K562 (cell line): Measurements from ENCODE around the gene KIAA0513. TPM values are rescaled to one million over a fixed set of nuclear protein-coding genes. Genes with fewer than 3 reads are reported as not detected.
A peak's percentile ranks its signal among the peaks of the same experiment; 100 is the strongest.

Experiments used
- ETV1 ChIP-seq: fragments of 450-650 bp; conservative IDR thresholded peaks from 2 replicates; pipeline ENCODE4 v1.6.1; 2016; ENCODE audit warnings: missing genetic modification characterization, control low read depth, low read depth, missing compliant biosample characterization
- HMBOX1 ChIP-seq: sonication (generic); IDR thresholded peaks from 2 replicates; pipeline ENCODE4 v1.6.1; 2016
- JUND ChIP-seq, 2 experiments: IDR thresholded peaks; 2 replicates in 1 of 2; 3 replicates in 1 of 2; pipeline ENCODE4 v1.6.1; 2011; ENCODE audit warnings: borderline replicate concordance in 2 of 2, low read depth in 2 of 2, low read length in 2 of 2, improper control_type of control experiment in 1 of 2, missing biosample characterization in 1 of 2, missing genetic modification characterization in 1 of 2, missing genetic modification reagents in 1 of 2
- KAT7 ChIP-seq: sonication (generic); formaldehyde crosslinking; IDR thresholded peaks from 2 replicates; pipeline ENCODE4 v1.8.0; 2022; ENCODE audit warnings: missing genetic modification reagents, mild to moderate bottlenecking, borderline replicate concordance
- MBD2 ChIP-seq: sonication (generic); IDR thresholded peaks from 2 replicates; pipeline ENCODE4 v1.6.1; 2016; ENCODE audit warnings: low read depth, borderline replicate concordance
- MEF2D ChIP-seq: conservative IDR thresholded peaks from 2 replicates; pipeline ENCODE4 v1.6.1; 2016; ENCODE audit warnings: low read depth, missing genetic modification characterization, missing compliant biosample characterization
- NR1H2 ChIP-seq: sonication (generic); formaldehyde crosslinking; IDR thresholded peaks from 2 replicates; pipeline ENCODE4 v1.4.0; 2020; ENCODE audit warnings: mild to moderate bottlenecking, missing genetic modification reagents
- PHF20 ChIP-seq: fragments of 450-650 bp; IDR thresholded peaks from 2 replicates; pipeline ENCODE4 v1.6.1; 2018; ENCODE audit not compliant: partially characterized antibody
- RUNX1 ChIP-seq: sonication (generic); IDR thresholded peaks from 2 replicates; pipeline ENCODE4 v1.6.1; 2016; ENCODE audit warnings: antibody characterized with exemption, low read depth
- SMAD3 ChIP-seq: fragments of 450-650 bp; formaldehyde crosslinking; conservative IDR thresholded peaks from 2 replicates; pipeline ENCODE4 v1.4.0; 2020; ENCODE audit warnings: mild to moderate bottlenecking
- SMARCA5 ChIP-seq: fragments of 450-650 bp; IDR thresholded peaks from 2 replicates; pipeline ENCODE4 v1.6.1; 2016
- SP1 ChIP-seq: sonication (generic); formaldehyde crosslinking; IDR thresholded peaks from 2 replicates; pipeline ENCODE4 v1.8.1; 2022; ENCODE audit warnings: mild to moderate bottlenecking, missing genetic modification reagents
- SPI1 ChIP-seq: IDR thresholded peaks from 2 replicates; pipeline ENCODE4 v1.6.1; 2011; ENCODE audit warnings: low read depth, low read length, control low read depth, borderline replicate concordance
- U2AF1 ChIP-seq: fragments of 200-400 bp; formaldehyde crosslinking; optimal IDR thresholded peaks from 2 replicates; pipeline ENCODE3; 2017; ENCODE audit warnings: mild to moderate bottlenecking, low read depth, low read length, moderate library complexity
- WHSC1 ChIP-seq: IDR thresholded peaks from one replicate; pipeline ENCODE4 v1.6.1; 2012; ENCODE audit warnings: low read length, control low read depth, inconsistent platforms
- ZKSCAN8 ChIP-seq: fragments of 200-800 bp; sonication (Bioruptor generic); IDR thresholded peaks from 2 replicates; pipeline ENCODE4 v1.6.1; 2016; ENCODE audit warnings: missing genetic modification characterization, missing compliant biosample characterization
- ZNF277 ChIP-seq: fragments of 250-450 bp; sonication (Bioruptor Pico); IDR thresholded peaks from 2 replicates; pipeline ENCODE4 v1.8.0; 2022; ENCODE audit warnings: inconsistent platforms, mild to moderate bottlenecking, moderate library complexity, borderline replicate concordance
- polyA plus RNA-seq, 8 experiments: library from polyadenylated mRNA; depleted of rRNA in 4 of 8; stranded (reverse) in 5 of 8; unstranded in 3 of 8; fragments of >200 nt; fragmentation: Nextera tagmentation in 2 of 8; fragmentation: Illumina TruSeq in 1 of 8; extraction: Ambion mirVana in 2 of 8; extraction: Trizol in 1 of 8; gene quantifications; 2 replicates each; pipeline versions ENCODE4 v1.2.1 to v1.2.3, GENCODE V29; 2011 to 2014; ENCODE audit warnings: inconsistent platforms in 1 of 8, missing spikeins in 1 of 8
- total RNA-seq, 7 experiments: library from RNA; depleted of rRNA in 6 of 7; stranded (reverse); fragments of >200 nt in 6 of 7; fragmentation: Illumina TruSeq in 2 of 7; extraction: Trizol in 2 of 7; gene quantifications; 2 replicates each; pipeline versions ENCODE4 v1.2.1 to v1.2.3, GENCODE V29; 2011 to 2021; ENCODE audit warnings: low replicate concordance in 1 of 7
- TF ChIP-seq, protein P1 (sequence below): fragments of 450-650 bp; formaldehyde crosslinking; IDR thresholded peaks from 2 replicates; pipeline ENCODE4 v1.4.0; 2022; ENCODE audit warnings: missing genetic modification characterization
- TF ChIP-seq, protein P2 (sequence below), 2 experiments: fragments of 250-450 bp in 1 of 2; fragments of 450-650 bp in 1 of 2; sonication (Bioruptor Pico) in 1 of 2; IDR thresholded peaks; 2 replicates each; pipeline versions ENCODE4 v1.6.1 to v1.8.0; 2016 to 2021; ENCODE audit warnings: mild to moderate bottlenecking in 2 of 2, moderate library complexity in 2 of 2, missing compliant biosample characterization in 1 of 2, missing genetic modification characterization in 1 of 2
- TF ChIP-seq, protein P3 (sequence below), 3 experiments: fragments of 200-800 bp in 1 of 3; sonication (Bioruptor generic) in 1 of 3; sonication (generic) in 1 of 3; formaldehyde crosslinking in 1 of 3; IDR thresholded peaks; 2 replicates each; pipeline versions ENCODE4 v1.6.1 to v1.8.0; 2016 to 2022; ENCODE audit warnings: mild to moderate bottlenecking in 2 of 3, missing compliant biosample characterization in 2 of 3, missing genetic modification characterization in 2 of 3, missing genetic modification reagents in 1 of 3

Gene KIAA0513
- total and polyA plus RNA-seq, 9 of the 15 experiments (the other 6 are each of a cell fraction or from before 2014, with no cell fraction given) = 0.18 to 13.7 (median 10.2) TPM

GRCh38 chr16:85047867-85048455 lies 20.4 kb downstream of the KIAA0513 start (continued):
- 0 out of 2 replicates have a peak, but pooled peaks have one; percentile 7 for TF ChIP-seq SMAD3 (CRISPR knock-in tag)
- TF ChIP-seq HMBOX1 = no peak
- TF ChIP-seq SP1 = peak; percentile 46
- 0 out of 2 replicates have a peak, but pooled peaks have one; percentile 25 for TF ChIP-seq MBD2
- TF ChIP-seq ETV1 (tag) = 0 out of 2 replicates have a peak, but pooled peaks have one; percentile 11
- TF ChIP-seq MEF2D = no peak
- TF ChIP-seq RUNX1 = no peak
- TF ChIP-seq ZNF277 (CRISPR knock-in tag) = no peak
- TF ChIP-seq JUND (IDR thresholded peaks at IDR 0.05; ENCODE audit: borderline replicate concordance, low read depth, low read length) = no peak; the same call in 1 of the 2 replicates
- TF ChIP-seq JUND (tag; IDR thresholded peaks at IDR 0.05; ENCODE audit: borderline replicate concordance, low read depth, low read length) = 0 out of 3 replicates have a peak, but pooled peaks have one; percentile 13
- peak; percentile 90 for TF ChIP-seq KAT7 (CRISPR knock-in tag)
- no peak for TF ChIP-seq U2AF1
- TF ChIP-seq WHSC1 = no peak
- no peak for TF ChIP-seq PHF20
- TF ChIP-seq, protein P1, sequence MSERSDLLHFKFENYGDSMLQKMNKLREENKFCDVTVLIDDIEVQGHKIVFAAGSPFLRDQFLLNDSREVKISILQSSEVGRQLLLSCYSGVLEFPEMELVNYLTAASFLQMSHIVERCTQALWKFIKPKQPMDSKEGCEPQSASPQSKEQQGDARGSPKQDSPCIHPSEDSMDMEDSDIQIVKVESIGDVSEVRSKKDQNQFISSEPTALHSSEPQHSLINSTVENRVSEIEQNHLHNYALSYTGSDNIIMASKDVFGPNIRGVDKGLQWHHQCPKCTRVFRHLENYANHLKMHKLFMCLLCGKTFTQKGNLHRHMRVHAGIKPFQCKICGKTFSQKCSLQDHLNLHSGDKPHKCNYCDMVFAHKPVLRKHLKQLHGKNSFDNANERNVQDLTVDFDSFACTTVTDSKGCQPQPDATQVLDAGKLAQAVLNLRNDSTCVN (CRISPR knock-in tag) = 0 out of 2 replicates have a peak, but pooled peaks have one; percentile 33
- no peak for TF ChIP-seq SMARCA5
- TF ChIP-seq, protein P2, sequence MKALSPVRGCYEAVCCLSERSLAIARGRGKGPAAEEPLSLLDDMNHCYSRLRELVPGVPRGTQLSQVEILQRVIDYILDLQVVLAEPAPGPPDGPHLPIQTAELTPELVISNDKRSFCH (CRISPR knock-in tag; IDR thresholded peaks at IDR 0.05) = no peak
- TF ChIP-seq, protein P2 (tag; IDR thresholded peaks at IDR 0.05) = no peak
- TF ChIP-seq NR1H2 (CRISPR knock-in tag) = no peak
- TF ChIP-seq SPI1 = peak; percentile 99
- no peak for TF ChIP-seq ZKSCAN8
- TF ChIP-seq, protein P3, sequence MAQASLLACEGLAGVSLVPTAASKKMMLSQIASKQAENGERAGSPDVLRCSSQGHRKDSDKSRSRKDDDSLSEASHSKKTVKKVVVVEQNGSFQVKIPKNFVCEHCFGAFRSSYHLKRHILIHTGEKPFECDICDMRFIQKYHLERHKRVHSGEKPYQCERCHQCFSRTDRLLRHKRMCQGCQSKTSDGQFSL (CRISPR knock-in tag; IDR thresholded peaks at IDR 0.05) = no peak
- TF ChIP-seq, protein P3 (tag; IDR thresholded peaks at IDR 0.05) = no peak
